NCI-H1436 treated with DMSO at 0.1 percent for 48 hours (cell line): Measurements from ENCODE around the gene TMEM212.
"Not testable (repeated sequence)": the region's sequence is repeated elsewhere in the genome, so short reads cannot be mapped to it uniquely, and the experiment has no call there.

ENCODE experiments used
- DNase-seq: peaks from one replicate; lab custom pipeline; 2025; lab: John Stamatoyannopoulos, UW

TMEM212 gene

DNA sequence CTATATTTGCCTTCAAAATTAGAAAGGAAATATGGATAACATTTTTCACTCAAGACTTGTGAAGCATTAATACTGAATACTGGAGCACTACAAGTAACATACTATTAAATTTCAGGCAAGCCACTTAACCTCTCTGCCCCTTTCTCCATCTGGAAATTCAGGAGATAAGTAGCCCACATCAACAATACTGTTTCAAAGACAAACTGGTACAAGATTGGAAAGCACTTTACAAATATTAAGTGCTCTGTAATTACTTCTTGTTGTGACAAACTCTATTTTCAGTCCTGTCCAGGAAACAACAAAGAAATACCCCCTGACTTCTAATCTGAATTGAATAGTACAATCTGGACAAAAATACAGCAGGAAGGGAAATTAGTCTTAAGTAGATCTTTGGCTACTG, 49.3 kb downstream of the TMEM212 start:
- DNase-seq, result no peak

DNA sequence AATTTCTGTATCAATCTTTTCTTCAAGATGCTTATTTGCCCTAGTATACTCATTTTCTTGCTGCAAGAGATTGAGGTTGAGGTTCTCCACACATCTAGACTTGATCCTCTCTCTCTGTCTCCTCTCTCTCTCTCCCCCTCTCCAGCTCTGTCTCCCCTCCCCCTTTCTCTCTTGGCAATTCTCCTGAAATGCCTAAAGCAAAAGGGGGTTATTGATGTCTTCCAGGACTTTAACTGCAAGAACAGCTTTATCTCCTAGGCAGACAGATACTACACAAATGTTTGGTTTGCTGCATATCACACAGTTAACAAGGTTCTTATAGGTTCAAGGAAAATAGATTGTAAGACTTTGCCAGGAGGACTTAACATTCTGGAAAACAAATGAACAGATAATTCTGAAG, 52.1 kb downstream of the TMEM212 start:
- DNase-seq, result no peak

DNA sequence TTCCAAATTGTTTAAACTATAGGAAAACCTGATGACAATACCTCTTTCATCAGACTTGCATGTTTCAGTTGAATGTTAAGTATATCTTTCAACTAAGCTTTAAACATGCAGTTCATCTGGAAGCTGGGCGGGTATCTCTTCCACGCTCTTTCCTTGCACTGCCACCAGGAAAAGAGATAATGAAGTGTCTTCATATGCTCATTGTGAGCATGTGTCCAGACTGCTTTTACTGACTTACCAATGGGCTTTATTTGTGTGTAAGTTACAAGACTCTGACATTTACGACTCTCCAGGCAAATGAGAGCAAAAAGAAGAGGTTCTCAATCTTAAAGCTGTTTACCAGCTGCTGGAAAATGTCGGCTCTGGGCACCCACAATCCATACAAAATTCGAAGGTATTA, 52.8 kb downstream of the TMEM212 start:
- DNase-seq, result no peak

DNA sequence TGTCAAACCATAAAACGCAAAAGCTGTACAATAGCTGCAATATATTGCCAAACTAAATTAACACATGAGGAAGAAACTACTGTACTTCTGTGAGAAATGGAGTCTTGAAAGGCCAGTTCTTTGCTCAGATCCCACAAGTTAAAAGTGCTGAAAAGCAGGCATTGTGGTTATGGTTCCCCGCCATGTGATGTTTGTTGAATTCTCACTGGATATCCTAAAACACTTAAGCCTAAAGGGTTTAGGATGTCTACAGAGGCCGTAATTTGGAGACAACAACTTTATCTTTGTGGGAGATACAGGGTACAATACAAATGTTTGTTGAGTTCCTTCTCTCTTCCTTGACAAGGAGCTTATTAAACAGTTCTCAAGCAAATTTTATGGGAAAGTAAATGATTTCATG, 53.2 kb downstream of the TMEM212 start:
- no peak for DNase-seq

DNA sequence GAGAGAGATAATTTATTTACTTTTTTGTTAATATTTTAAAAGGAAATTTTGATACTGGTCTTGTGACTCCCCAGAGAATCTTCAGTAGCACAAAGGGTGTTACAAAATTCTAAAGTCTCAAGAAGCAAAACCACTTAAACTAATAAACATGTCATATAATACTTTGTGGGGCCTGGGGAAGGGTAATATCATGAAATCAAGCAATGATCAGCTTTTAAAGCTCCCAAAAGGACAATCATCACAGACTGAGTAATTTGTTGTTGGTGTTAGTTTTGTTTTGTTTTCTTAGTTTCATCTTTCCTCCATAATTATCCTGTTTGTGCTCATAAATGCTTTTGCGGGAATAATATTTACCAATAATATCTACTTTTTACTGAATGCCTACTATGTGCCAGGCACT, 55.0 kb downstream of the TMEM212 start:
- no peak for DNase-seq

DNA sequence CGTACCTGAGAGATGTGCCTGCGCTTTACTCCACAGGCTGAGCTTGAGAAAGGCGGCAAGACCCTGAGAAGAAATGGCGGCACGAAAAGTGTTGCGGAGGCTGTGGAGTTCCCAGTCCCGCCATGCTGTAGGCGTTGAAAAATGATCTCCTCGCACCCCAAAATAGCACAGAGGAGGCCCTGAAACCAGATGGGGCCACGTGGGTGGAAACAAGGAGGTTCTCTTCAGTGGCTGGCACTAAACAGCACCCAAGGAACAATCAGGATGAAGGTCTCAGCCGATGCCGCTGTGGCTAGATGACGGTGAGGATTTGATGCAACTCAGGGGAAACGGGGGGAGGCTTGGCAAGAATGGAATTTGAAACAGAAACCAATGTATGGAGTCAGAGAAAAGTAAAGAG, 57.3 kb downstream of the TMEM212 start:
- no peak for DNase-seq

DNA sequence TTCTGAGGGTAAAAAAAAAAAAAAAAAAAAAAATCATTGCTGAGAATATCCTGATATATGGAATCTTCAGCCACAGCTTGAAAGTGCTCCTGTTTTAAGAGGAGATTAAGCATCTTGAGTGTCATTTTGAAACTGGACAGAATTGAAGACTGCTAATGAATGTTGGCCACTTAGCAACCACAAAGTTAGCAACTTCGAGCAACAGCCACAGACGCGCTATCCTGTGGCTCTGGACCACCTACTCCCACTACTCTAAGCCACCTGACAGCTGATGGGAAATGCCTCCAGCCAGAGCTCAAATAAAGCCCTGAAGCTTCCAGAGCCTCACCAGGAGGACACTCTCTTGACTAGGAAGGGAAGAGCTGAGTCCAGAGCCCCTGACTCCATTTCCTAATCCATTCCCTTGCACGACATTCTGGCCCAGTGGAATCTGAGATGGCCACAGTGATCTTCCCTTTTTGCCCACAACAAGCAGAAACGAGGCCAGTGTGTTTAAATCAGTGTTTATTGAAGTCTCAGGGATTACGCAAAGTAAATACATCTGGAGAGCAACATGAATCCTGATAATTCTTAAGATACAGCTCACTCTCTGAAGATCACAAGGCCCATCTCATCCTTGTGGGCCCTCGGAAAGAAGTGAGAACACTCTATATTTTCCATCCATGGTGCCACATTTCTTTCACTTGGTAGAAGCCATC, 58.6 kb downstream of the TMEM212 start:
- DNase-seq, result no peak

DNA sequence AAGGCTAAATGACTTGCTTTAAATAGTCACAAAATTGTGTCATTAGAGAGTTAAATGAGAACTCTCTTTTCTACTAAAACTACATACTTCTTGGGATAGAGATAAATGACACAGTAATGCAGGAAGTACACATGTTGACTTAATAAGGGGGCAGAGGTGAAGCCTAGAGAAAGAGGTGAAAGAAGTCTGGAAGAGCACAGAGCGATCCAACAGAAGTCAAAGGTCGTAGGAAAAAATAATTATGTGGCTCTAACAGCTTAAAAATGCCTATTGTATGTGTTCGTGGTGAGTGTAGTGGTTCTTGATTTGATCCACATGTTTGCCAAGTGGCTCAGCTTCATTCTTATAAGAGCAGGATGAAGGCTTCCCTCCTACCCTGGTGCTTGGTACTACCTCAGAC, 61.7 kb downstream of the TMEM212 start:
- no peak for DNase-seq

DNA sequence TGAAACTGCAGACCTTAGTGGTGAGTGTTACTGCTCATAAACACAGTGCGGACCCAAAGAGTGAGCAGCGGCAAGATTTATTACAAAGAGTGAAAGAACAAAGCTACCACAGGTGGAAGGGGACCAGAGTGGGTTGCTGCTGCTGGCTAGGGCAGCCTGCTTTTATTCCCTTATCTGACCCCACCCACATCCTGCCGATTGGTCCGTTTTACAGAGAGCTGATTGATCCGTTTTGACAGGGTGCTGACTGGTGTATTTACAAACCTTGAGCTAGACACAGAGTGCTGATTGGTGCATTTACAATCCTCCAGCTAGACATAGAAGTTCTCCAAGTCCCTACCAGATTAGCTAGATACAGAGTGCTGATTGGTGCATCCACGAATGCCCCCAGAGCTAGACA, 63.4 kb downstream of the TMEM212 start:
- not testable (repeated sequence) for DNase-seq

DNA sequence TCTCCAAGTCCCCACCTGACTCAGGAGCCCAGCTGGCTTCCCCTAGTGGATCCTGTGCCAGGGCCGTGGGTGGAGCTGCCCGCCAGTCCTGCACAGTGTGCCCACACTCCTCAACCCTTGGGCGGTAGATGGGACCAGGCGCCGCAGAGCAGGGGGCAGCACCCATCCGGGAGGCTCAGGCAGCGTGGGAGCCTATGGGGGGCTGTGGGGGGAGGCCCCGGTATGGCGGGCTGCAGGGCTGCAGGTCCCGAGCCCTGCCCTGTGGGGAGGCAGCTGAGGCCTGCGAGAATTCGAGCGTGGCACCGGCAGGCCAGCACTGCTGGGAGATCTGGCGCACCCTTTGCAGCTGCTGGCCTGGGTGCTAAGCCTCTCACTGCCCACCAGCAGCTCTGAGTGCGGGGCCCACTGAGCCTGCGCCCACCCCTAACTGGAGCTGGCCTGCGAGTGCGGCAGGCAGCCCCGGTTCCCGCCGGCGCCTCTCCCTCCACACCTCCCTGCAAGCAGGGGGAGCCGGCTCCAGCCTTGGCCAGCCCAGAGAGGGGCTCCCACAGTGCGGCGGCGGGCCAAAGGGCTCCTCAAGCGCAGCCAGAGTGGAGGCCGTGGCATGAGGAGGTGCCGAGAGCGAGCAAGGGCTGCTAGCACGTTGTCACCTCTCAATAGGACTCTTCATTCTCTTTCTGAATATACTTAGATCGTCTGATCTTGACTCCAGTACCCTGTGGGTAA, 64.0 kb downstream of the TMEM212 start:
- DNase-seq, result no peak

DNA sequence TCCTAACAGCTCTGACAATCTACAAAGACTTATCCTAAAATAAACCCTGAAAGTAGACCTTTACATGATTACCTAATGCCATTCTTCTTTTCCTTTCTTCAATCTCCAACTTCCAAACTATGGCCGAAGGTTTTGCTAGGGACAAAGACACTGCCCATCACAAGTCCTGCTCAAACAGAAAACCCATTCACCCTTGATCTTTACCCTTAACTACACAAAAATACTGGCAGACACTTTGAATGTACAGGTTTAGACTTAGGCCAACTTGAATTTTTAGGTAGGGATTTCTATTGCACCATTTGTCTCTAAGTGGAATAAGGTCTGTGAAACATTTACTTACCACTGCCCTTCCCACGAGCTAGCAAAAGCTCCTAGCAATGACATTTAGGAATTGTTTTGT, 64.6 kb downstream of the TMEM212 start:
- DNase-seq, result no peak

DNA sequence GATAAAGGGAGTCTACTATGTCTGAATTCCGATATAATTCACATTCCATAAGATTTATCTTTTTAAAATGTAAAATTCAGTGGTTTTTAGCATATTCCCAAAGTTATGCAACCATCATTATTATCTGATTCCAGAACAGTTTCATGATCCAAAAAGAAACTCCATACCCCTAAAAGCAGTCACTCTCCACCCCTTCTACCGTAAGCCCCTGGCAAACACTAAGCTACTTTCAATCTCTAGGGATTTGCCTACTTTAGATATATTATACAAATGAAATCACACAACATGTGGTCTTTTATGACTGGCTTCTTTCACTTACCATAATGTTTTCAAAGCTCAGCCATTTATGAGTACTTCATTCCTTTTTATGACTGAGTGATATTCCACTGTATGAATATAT, 65.6 kb downstream of the TMEM212 start:
- DNase-seq, result no peak
